Stimulated activated CD4-positive, alpha-beta T cell treated with anti-CD3 and anti-CD28 coated beads, Interleukin-4, amount 100 ng/mL, for 4 hours (primary cell): ENCODE data around the gene LDB3.

Experiments used
- DNase-seq, 2 experiments: peaks; one replicate each; pipeline ENCODE4 v3.0.0-alpha.2; 2020

The LDB3 gene

GRCh38 chr10:86773498-86773897 lies 105.2 kb downstream of the LDB3 start:
- DNase-seq, result no peak

DNA sequence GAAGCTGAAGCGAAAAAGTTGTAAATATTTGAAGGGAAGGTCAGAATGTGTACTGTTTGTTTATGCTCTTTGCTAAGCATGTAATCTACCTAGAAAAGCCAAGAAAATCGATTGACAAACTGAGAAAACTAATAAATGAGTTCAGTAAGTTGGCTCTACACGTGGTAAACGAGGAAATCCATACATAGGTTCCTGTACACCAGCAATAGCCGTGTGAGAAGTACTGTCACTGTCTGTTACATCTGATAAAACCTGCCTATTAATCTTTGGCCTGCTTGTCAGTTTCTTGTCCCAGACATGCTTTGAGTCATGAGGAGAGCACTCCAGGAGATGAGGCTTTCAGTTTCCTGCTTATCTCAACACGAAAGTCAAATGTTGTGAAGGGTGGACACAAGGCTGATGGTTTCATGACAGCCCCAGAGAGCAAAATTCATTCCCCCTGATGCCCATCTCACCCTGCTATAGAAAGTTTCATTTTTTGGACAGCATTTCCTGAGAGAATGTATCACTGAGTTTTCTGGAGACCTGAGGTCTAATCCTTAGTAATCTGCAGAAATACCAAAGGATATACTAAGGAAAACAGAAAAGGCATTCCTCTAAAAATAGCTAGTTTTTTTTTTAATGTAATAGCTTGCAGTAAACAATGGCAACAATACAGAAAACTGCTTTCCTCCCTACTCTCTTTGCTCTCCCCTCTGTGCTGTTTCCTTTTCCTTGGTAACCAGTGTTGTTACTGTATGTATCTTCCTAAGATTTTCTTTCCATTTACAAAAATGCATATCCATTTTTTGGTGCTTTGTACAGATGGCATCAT lies 107.0 kb downstream of the LDB3 start:
- DNase-seq, result no peak

- no peak for DNase-seq
These were observed 107.5 kb downstream of the LDB3 start for GRCh38 chr10:86775870-86776180.

GRCh38 chr10:86779220-86780017 lies 111.1 kb downstream of the LDB3 start:
- no peak for DNase-seq

- no peak for DNase-seq
These were observed 114.5 kb downstream of the LDB3 start for GRCh38 chr10:86782701-86783418.

GRCh38 chr10:86785037-86785436 lies 116.7 kb downstream of the LDB3 start:
- no peak for DNase-seq
